Ascending aorta (tissue), 2 donors: ENCODE measurements around the gene SAPCD2. TPM values are rescaled to one million over a fixed set of nuclear protein-coding genes. Genes with fewer than 3 reads are reported as not detected.

Experiments
- DNase-seq, 2 donors: peaks; one replicate each; pipeline ENCODE4 v3.0.0-alpha.2; 2019; ENCODE audit warnings: low spot score in 2 of 2
- H3K27ac ChIP-seq, 2 donors: fragments of 200-600 bp; sonication (generic); one replicate each; pipeline ENCODE4 v1.5.1; 2016 to 2017; ENCODE audit warnings: mild to moderate bottlenecking in 1 of 2
- H3K27me3 ChIP-seq: fragments of 200-600 bp; sonication (generic); one replicate; pipeline ENCODE4 v1.5.1; 2017
- H3K36me3 ChIP-seq, 2 donors: fragments of 200-600 bp; sonication (generic); one replicate each; pipeline ENCODE4 v1.5.1; 2016
- H3K4me1 ChIP-seq, 2 donors: fragments of 200-600 bp; sonication (generic); one replicate each; pipeline ENCODE4 v1.5.1; 2016 to 2017; ENCODE audit warnings: mild to moderate bottlenecking in 1 of 2
- H3K4me3 ChIP-seq, 2 donors: fragments of 200-600 bp; sonication (generic); one replicate each; pipeline ENCODE4 v1.5.1; 2016 to 2017; ENCODE audit warnings: mild to moderate bottlenecking in 1 of 2
- H3K9me3 ChIP-seq, 2 donors: fragments of 200-600 bp; sonication (generic); one replicate each; pipeline ENCODE4 v1.5.1; 2016
- intact Hi-C: fragments of 100-400 bp; cut with DNase I; formaldehyde crosslinking; loops from one replicate; pipeline ENCODE4 v1.15.1; 2023
- total RNA-seq: library from RNA; depleted of rRNA; stranded (reverse); fragments of >200 nt; gene quantifications from one replicate; pipeline ENCODE4 v1.1.0, GENCODE V29; 2016
- TF ChIP-seq, protein P1 (sequence below), 3 experiments: fragments of 200-600 bp in 2 of 3; fragments of 450-650 bp in 1 of 3; sonication (generic) in 2 of 3; IDR thresholded peaks; one replicate each; pipeline ENCODE4 v1.5.1; 2016 to 2019; ENCODE audit warnings: antibody characterized with exemption in 3 of 3, mild to moderate bottlenecking in 1 of 3, moderate library complexity in 1 of 3

The SAPCD2 gene
- total RNA-seq, 1 donor from 2014 or later, result 8.7 TPM

DNA sequence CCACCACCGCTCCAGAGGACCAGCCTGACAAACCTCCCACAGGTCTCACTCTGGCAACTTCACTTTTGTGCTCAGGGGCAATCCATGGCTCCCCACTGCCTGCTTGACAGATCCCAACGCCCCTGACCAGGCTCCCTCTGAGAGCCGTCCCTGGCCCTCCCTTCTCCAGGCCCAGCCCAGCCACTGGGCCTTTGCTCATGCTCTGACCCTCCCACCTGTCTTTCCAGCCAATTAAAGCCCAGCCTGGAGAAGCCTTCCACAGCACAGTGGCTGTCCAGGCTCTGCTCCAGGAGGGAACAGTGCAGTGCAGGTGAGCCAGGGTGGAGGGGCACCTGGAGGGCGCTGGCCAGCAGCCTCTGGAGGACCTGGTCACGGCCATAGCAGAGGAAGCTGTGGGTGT, 19.8 kb downstream of the SAPCD2 start:
- intact Hi-C loops, result no loop called here
- Histone ChIP-seq H3K4me1 (peaks cover 5 to 20% of the 10 kb centered on the region in 2 donors), H3K9me3 (no peaks in the 10 kb centered on the region), H3K27ac (no peak overlapping the region), H3K36me3 (no peaks in the 10 kb centered on the region), H3K27me3 (peaks cover 34% of the 10 kb centered on the region), H3K4me3 (no peak overlapping the region)
- TF ChIP-seq, protein P1, sequence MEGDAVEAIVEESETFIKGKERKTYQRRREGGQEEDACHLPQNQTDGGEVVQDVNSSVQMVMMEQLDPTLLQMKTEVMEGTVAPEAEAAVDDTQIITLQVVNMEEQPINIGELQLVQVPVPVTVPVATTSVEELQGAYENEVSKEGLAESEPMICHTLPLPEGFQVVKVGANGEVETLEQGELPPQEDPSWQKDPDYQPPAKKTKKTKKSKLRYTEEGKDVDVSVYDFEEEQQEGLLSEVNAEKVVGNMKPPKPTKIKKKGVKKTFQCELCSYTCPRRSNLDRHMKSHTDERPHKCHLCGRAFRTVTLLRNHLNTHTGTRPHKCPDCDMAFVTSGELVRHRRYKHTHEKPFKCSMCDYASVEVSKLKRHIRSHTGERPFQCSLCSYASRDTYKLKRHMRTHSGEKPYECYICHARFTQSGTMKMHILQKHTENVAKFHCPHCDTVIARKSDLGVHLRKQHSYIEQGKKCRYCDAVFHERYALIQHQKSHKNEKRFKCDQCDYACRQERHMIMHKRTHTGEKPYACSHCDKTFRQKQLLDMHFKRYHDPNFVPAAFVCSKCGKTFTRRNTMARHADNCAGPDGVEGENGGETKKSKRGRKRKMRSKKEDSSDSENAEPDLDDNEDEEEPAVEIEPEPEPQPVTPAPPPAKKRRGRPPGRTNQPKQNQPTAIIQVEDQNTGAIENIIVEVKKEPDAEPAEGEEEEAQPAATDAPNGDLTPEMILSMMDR (IDR thresholded peaks at IDR 0.05), result no peak
- no peak for DNase-seq

DNA sequence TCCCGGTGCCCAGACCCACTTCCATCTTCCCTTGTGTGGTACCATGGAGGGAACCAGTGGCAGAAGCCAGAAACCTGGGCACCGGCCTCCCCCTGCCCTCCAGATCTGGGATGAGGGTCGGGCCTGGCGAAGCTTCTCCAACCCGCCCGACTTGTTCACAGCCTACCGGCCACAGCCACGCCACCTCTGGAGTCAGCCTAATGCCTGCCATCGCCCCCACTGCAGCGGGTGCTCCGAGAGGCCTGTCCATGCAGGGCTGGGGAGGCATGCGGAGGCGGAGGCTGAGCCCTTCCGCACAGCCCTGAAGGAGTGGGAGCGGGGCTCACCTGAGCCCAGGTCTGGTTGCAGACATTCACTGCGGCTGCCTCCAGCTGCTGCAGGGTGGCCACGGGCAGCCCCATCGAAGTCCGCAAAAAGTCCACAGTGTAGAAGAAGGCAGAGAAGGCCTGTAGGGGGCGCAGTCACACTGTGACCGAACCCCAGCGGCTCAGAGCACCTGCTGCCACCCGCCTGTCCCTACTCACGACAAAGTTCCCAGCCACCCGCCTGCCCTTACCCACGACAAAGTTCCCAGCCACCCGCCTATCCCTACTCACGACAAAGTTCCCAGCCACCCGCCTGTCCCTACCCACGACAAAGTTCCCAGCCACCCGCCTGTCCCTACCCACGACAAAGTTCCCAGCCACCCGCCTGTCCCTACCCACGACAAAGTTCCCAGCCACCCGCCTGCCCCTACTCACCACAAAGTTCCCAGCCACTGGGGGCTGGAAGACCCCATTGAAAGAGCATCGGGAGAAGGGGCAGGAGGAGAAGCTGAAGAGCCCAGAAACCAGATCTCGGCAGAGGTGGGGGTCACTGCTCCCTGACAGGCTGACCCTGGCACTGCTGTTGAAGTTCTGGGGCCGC, 20.6 kb downstream of the SAPCD2 start:
- TF ChIP-seq, protein P1 (IDR thresholded peaks at IDR 0.05), result peak in 1 of 3 experiments; percentile 31
- H3K9me3 ChIP-seq, result no peaks in the 10 kb centered on the region
- no peak for DNase-seq
- peaks cover 3 to 20% of the 10 kb centered on the region in 2 donors for H3K4me1 ChIP-seq
- intact Hi-C loops, result no loop called here
- no peaks in the 10 kb centered on the region for H3K36me3 ChIP-seq
- peaks cover 34% of the 10 kb centered on the region for H3K27me3 ChIP-seq
- H3K4me3 ChIP-seq, result no peak overlapping the region
- no peak overlapping the region for H3K27ac ChIP-seq

DNA sequence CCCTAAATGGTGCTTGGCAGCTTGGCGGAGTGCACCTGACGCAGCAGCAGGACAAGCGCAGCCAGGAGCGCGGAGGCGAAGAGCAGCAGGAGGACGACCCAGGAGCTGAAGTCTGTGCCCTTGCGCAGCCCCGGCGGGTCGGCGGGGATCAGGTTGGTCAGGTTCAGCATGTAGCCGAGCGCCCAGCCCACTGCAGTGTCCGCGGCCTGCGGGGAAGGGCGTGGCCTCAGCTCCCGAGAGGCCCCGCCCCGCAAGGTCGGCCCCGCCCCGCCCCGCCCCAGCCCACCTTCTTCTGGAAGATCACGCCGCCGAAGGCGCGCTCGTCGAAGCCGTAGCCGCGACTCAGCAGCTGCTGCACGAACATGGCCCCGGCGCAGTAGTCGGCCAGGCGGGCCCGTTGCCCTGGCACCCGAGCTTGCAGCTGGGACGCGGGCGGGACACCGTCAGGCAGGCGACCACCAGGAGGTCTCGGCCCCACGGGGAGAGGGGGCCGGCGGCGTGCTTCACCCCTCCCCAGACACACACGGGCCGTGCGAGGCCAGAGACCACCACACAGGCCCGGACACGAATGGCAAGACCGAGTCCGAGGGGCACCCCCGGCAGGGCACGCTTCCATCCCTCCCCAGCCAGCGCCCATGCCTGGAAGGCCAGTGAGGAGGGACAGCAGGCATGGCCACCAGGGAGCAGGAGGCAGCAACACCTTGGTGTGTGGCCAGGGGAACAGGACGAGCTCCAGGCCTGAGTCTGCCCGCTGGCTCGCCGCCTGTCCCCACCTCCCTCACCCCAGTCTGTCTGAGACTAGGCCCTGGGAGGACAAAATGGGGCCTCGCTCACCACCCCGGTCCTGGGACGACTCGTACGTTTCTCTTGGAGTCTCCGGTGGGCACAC, 21.5 kb downstream of the SAPCD2 start:
- DNase-seq, result no peak
- TF ChIP-seq, protein P1 (IDR thresholded peaks at IDR 0.05), result no peak
- intact Hi-C loops, result no loop called here
- H3K4me3 ChIP-seq, result no peak overlapping the region
- H3K36me3 ChIP-seq, result no peaks in the 10 kb centered on the region
- H3K27me3 ChIP-seq, result peaks cover 34% of the 10 kb centered on the region
- no peak overlapping the region for H3K27ac ChIP-seq
- H3K4me1 ChIP-seq, result peaks cover 5 to 26% of the 10 kb centered on the region in 2 donors
- H3K9me3 ChIP-seq, result no peaks in the 10 kb centered on the region

GRCh38 chr9:137046088-137046787, 24.1 kb downstream of the SAPCD2 start, which contains the start of gene NPDC1:
NPDC1 (minus strand) TSS chr9:137046177; CDS start chr9:137045989, 188 bp downstream.
- H3K36me3 ChIP-seq, result peaks cover 0 to 3% of the 10 kb centered on the region in 2 donors
- intact Hi-C loops, result loop anchor here (2.0 kb wide), 1 partner anchor 19 kb away; no protein-coding TSS in a partner anchor
- H3K27me3 ChIP-seq, result peaks cover 18% of the 10 kb centered on the region
- peak within 1 kb of the TSS; percentile 29 to 49 for H3K27ac ChIP-seq
- H3K4me1 ChIP-seq, result peaks cover 5 to 20% of the 10 kb centered on the region in 2 donors
- TF ChIP-seq, protein P1 (IDR thresholded peaks at IDR 0.05), result peak; percentile 75 to 83 (median 78)
- no peaks in the 10 kb centered on the region for H3K9me3 ChIP-seq
- peak within 1 kb of the TSS; percentile 72 to 81 for H3K4me3 ChIP-seq
- DNase-seq, result peak in 1 of 2 donors; percentile 87
